B cell (primary cell): ENCODE data around the gene NUP62. TPM values are rescaled to one million over a fixed set of nuclear protein-coding genes. Genes with fewer than 3 reads are reported as not detected.

Experiments used
- ATAC-seq: fragments of 200-7000 bp; cut with Tn5 transposase; one replicate; pipeline ENCODE4 v1.10.0; 2021; ENCODE audit warnings: low read depth, mild to moderate bottlenecking, moderate number of reproducible peaks, moderate library complexity
- CTCF ChIA-PET: fragments of 350-600 bp; sonication (Branson Sonifier 250); formaldehyde crosslinking; loops from one replicate; lab custom pipeline; 2021; ENCODE audit warnings: antibody characterized with exemption, inconsistent platforms; lab: Charles Lee
- POLR2A ChIA-PET: fragments of 350-600 bp; sonication (Branson Sonifier 250); formaldehyde crosslinking; loops from one replicate; lab custom pipeline; 2021; ENCODE audit warnings: antibody characterized with exemption; lab: Charles Lee
- DNase-seq: peaks from one replicate; pipeline ENCODE4 v3.0.0; 2013
- H2AFZ ChIP-seq: 2 replicates; pipeline ENCODE4 v1.6.1; 2012; ENCODE audit warnings: mild to moderate bottlenecking, low read depth, low read length; ENCODE audit not compliant: insufficient read depth, poor library complexity, severe bottlenecking
- H3K27ac ChIP-seq, 2 donors: 1 replicate in 1 of 2; 2 replicates in 1 of 2; pipeline ENCODE4 v1.5.1; 2012 to 2013; ENCODE audit warnings: low read length in 2 of 2, mild to moderate bottlenecking in 2 of 2, moderate library complexity in 1 of 2
- H3K27me3 ChIP-seq, 4 experiments: fragments of 200-600 bp in 1 of 4; sonication (generic) in 1 of 4; replicated peaks in 1 of 4; 1 replicate in 2 of 4; 2 replicates in 2 of 4; pipeline versions ENCODE4 v1.6.1 to v1.7.0; 2013 to 2016; ENCODE audit warnings: low read length in 3 of 4, mild to moderate bottlenecking in 2 of 4, mixed read lengths in 1 of 4, moderate library complexity in 1 of 4; ENCODE audit not compliant: insufficient read depth in 4 of 4, control insufficient read depth in 3 of 4; ENCODE audit errors: control extremely low read depth in 1 of 4
- H3K36me3 ChIP-seq, 2 experiments: replicated peaks in 1 of 2; 1 replicate in 1 of 2; 2 replicates in 1 of 2; pipeline versions ENCODE4 v1.6.1 to v1.7.1; 2013; ENCODE audit warnings: low read length in 1 of 2; ENCODE audit not compliant: insufficient read depth in 2 of 2, control insufficient read depth in 1 of 2; ENCODE audit errors: control extremely low read depth in 1 of 2, extremely low read depth in 1 of 2
- H3K4me1 ChIP-seq, 2 donors: fragments of 200-600 bp in 1 of 2; sonication (generic) in 1 of 2; 1 replicate in 1 of 2; 2 replicates in 1 of 2; pipeline versions ENCODE4 v1.5.1 to v1.6.1; 2013 to 2017; ENCODE audit warnings: low read length in 2 of 2; ENCODE audit not compliant: control insufficient read depth in 2 of 2, insufficient read depth in 2 of 2
- H3K4me2 ChIP-seq: replicated peaks from 2 replicates; pipeline ENCODE3; 2012; ENCODE audit warnings: mild to moderate bottlenecking, low read depth, low read length; ENCODE audit not compliant: poor library complexity, severe bottlenecking
- H3K4me3 ChIP-seq, 5 experiments: fragments of 200-600 bp in 1 of 5; sonication (generic) in 1 of 5; 1 replicate in 3 of 5; 2 replicates in 2 of 5; pipeline versions ENCODE4 v1.5.1 to v1.7.0; 2011 to 2016; ENCODE audit warnings: low read length in 4 of 5, mild to moderate bottlenecking in 4 of 5, low read depth in 2 of 5, control low read depth in 1 of 5, moderate library complexity in 1 of 5; ENCODE audit not compliant: insufficient read depth in 1 of 5; ENCODE audit errors: control extremely low read depth in 1 of 5, extremely low read depth in 1 of 5
- H3K79me2 ChIP-seq: fragments of 200-600 bp; sonication (generic); one replicate; pipeline ENCODE4 v1.6.0; 2016; ENCODE audit warnings: low read length; ENCODE audit not compliant: control insufficient read depth, insufficient read depth
- H3K9ac ChIP-seq: fragments of 200-600 bp; sonication (generic); 2 replicates; pipeline ENCODE4 v1.6.1; 2017; ENCODE audit warnings: mild to moderate bottlenecking, low read length, moderate library complexity
- H3K9me3 ChIP-seq, 3 donors: one replicate each; pipeline versions ENCODE4 v1.6.1 to v1.7.1; 2013; ENCODE audit warnings: low read length in 2 of 3; ENCODE audit not compliant: control insufficient read depth in 2 of 3, insufficient read depth in 1 of 3; ENCODE audit errors: control extremely low read depth in 1 of 3
- H4K20me1 ChIP-seq: 2 replicates; pipeline ENCODE4 v1.6.0; 2012; ENCODE audit warnings: mild to moderate bottlenecking, low read length; ENCODE audit not compliant: insufficient read depth, control insufficient read depth, poor library complexity, severe bottlenecking
- H3K27ac Mint-ChIP-seq: one replicate; pipeline ENCODE4 v1.8.0; 2021; ENCODE audit warnings: mixed read lengths
- H3K27me3 Mint-ChIP-seq: one replicate; pipeline ENCODE4 v1.8.0; 2021; ENCODE audit warnings: mixed read lengths
- H3K4me1 Mint-ChIP-seq: one replicate; pipeline ENCODE4 v1.8.0; 2021; ENCODE audit warnings: mixed read lengths
- H3K4me3 Mint-ChIP-seq: one replicate; pipeline ENCODE4 v1.8.0; 2021; ENCODE audit warnings: mixed read lengths
- H3K9me3 Mint-ChIP-seq: one replicate; pipeline ENCODE4 v1.8.0; 2022; ENCODE audit warnings: mixed read lengths; ENCODE audit not compliant: insufficient read depth
- CTCF ChIP-seq: fragments of 200-600 bp; IDR thresholded peaks from one replicate; pipeline ENCODE4 v1.8.0; 2022; ENCODE audit warnings: antibody characterized with exemption, mild to moderate bottlenecking
- EZH2 ChIP-seq: IDR thresholded peaks from 2 replicates; pipeline ENCODE4 v1.6.1; 2012; ENCODE audit warnings: borderline replicate concordance, low read depth, mild to moderate bottlenecking, moderate library complexity, low read length; ENCODE audit not compliant: insufficient read depth, poor library complexity, severe bottlenecking
- WGBS: methylation state at CpG from one replicate; pipeline ENCODE4 v1.1.5; 2013; ENCODE audit warnings: missing lambda C conversion rate; ENCODE audit not compliant: insufficient coverage; 5-methylcytosine and 5-hydroxymethylcytosine counted together
- intact Hi-C: fragments of 100-400 bp; cut with micrococcal nuclease; formaldehyde crosslinking; loops from one replicate; pipeline ENCODE4 v1.10.0; 2022
- polyA plus RNA-seq: library from polyadenylated mRNA; depleted of rRNA; stranded (reverse); fragments of >200 nt; gene quantifications from 2 replicates; pipeline ENCODE4 v1.2.3, GENCODE V29; 2012
- total RNA-seq, 2 donors: library from RNA; stranded (reverse); fragments of 120-200 nt in 1 of 2; gene quantifications; 1 replicate in 1 of 2; 2 replicates in 1 of 2; pipeline versions ENCODE4 v1.2.3 to v1.2.4, GENCODE V29; 2013 to 2022

The NUP62 gene
- total and polyA plus RNA-seq, 2 donors (not counting 1 experiment from before 2014, with no cell fraction given), result 25.2 to 75.7 TPM

GRCh38 chr19:49896863-49897621 lies 32.3 kb downstream of the NUP62 start, which contains the start of gene IL4I1:
Gene IL4I1, minus strand, starts transcription at chr19:49896887. Its CDS starts 727 bp downstream, at chr19:49896160.
- no peaks in the 10 kb centered on the region for H3K9me3 ChIP-seq
- H3K9ac ChIP-seq, result peak within 1 kb of the TSS; percentile 67
- ChIA-PET POLR2A (interaction anchor here (0.8 to 3.0 kb wide), 4 partner anchors 9 to 20 kb away, joined by 3 to 20 read pairs (median 7); partner anchors contain the start of genes AKT1S1 and TBC1D17), CTCF (interaction anchor here (1.0 to 3.6 kb wide), 5 partner anchors 16 to 57 kb away, joined by 3 to 17 read pairs (median 8); partner anchors contain the start of genes ATF5 and NUP62)
- H3K27me3 ChIP-seq, result no peaks in the 10 kb centered on the region
- H3K36me3 ChIP-seq, result no peaks in the 10 kb centered on the region
- Mint-ChIP-seq H3K27ac (peak within 1 kb of the TSS; percentile 97), H3K4me1 (peaks cover 40% of the 10 kb centered on the region), H3K27me3 (no peaks in the 10 kb centered on the region), H3K9me3 (no peaks in the 10 kb centered on the region), H3K4me3 (peak within 1 kb of the TSS; percentile 89)
- H3K4me3 ChIP-seq, result peak within 1 kb of the TSS; percentile 34 to 60 (median 44)
- no peaks in the 10 kb centered on the region for H4K20me1 ChIP-seq
- no peak for TF ChIP-seq EZH2
- TF ChIP-seq CTCF, result no peak
- H3K4me2 ChIP-seq, result peak within 1 kb of the TSS; percentile 94
- H3K79me2 ChIP-seq, result peaks cover 4% of the 10 kb centered on the region
- peak; percentile 91 for DNase-seq
- intact Hi-C loops, result loop anchor here (1.0 to 2.0 kb wide), 4 partner anchors 14 to 131 kb away; partner anchors contain the start of genes AKT1S1, ATF5, NUP62 and TBC1D17
- peak; percentile 74 for ATAC-seq
- peak within 1 kb of the TSS; percentile 82 to 84 for H3K27ac ChIP-seq
- peak within 1 kb of the TSS; percentile 38 for H2AFZ ChIP-seq
- 0% methylated on average over 17 of the region's 20 CpGs for WGBS
- peaks cover 30 to 39% of the 10 kb centered on the region in 2 donors for H3K4me1 ChIP-seq
